Measurements from ENCODE around the gene MTHFR. TPM values are rescaled to one million over a fixed set of nuclear protein-coding genes. Genes with fewer than 3 reads are reported as not detected.

Gene MTHFR
- total and polyA plus RNA-seq, 2 of the 8 experiments (the other 6 are each of a cell fraction or from before 2014, with no cell fraction given), result 8.7 to 18.5 TPM

- Histone ChIP-seq H3K79me2 (ENCODE audit: control insufficient read depth in 1 of 2, insufficient read depth in 2 of 2, low read length in 2 of 2) (no peaks in the 10 kb centered on the region), H2AFZ (ENCODE audit: low read length) (no peak overlapping the region), H3K23ac (ENCODE audit: insufficient read length) (no peak overlapping the region), H4K8ac (ENCODE audit: extremely low read depth, insufficient read depth, low read length) (no peak overlapping the region), H3K79me1 (ENCODE audit: low read depth, low read length) (no peaks in the 10 kb centered on the region; the same call in 1 of the 2 replicates), H3K4me1 (replicated peaks in 1 of 4; ENCODE audit: control insufficient read depth in 3 of 4, insufficient read depth in 4 of 4, low read length in 3 of 4) (no peaks in the 10 kb centered on the region), H3K4ac (replicated peaks; ENCODE audit: insufficient read length, low read depth, low read length) (no peak overlapping the region), H2AK5ac (ENCODE audit: low read depth, low read length) (no peak overlapping the region), H3K9ac (replicated peaks in 1 of 4; ENCODE audit: extremely low read depth in 1 of 4, low read depth in 3 of 4, low read length in 3 of 4) (no peak overlapping the region), H3K27ac (ENCODE audit: low read depth, low read length) (no peak overlapping the region), H3K56ac (replicated peaks; ENCODE audit: insufficient read length, low read depth, low read length) (no peak overlapping the region), H3K4me3 (ENCODE audit: extremely low read depth in 1 of 4, insufficient read depth in 2 of 4, low read depth in 3 of 4, low read length in 4 of 4) (no peak overlapping the region), H3K4me2 (ENCODE audit: insufficient read depth in 1 of 2, low read depth in 2 of 2, low read length in 2 of 2) (no peak overlapping the region), H3K14ac (ENCODE audit: insufficient read length) (no peak overlapping the region), H2BK15ac (ENCODE audit: low read length) (no peak overlapping the region), H3K23me2 (ENCODE audit: low read depth, low read length) (no peaks in the 10 kb centered on the region), H2BK12ac (ENCODE audit: low read depth, low read length) (no peak overlapping the region), H3K9me3 (ENCODE audit: insufficient read depth in 2 of 2, low read depth in 1 of 2, low read length in 1 of 2) (no peaks in the 10 kb centered on the region), H4K5ac (ENCODE audit: insufficient read length, low read depth, low read length) (no peak overlapping the region), H2BK120ac (replicated peaks; ENCODE audit: low read depth, low read length) (no peak overlapping the region), H3K27me3 (replicated peaks in 1 of 4; ENCODE audit: control insufficient read depth in 3 of 4, extremely low read depth in 1 of 4, insufficient read depth in 3 of 4, low read length in 3 of 4) (no peaks in the 10 kb centered on the region), H3K18ac (ENCODE audit: extremely low read depth, low read length) (no peak overlapping the region), H2BK5ac (ENCODE audit: low read depth, low read length) (no peak overlapping the region), H3K36me3 (ENCODE audit: control insufficient read depth in 2 of 4, insufficient read depth in 4 of 4, low read length in 3 of 4) (peaks cover 13 to 60% (median 42%) of the 10 kb centered on the region in 4 experiments; a peak in 7 of 8 replicates), H4K91ac (replicated peaks; ENCODE audit: insufficient read length, low read length) (no peak overlapping the region), H4K20me1 (replicated peaks in 1 of 2; ENCODE audit: control insufficient read depth in 1 of 2, insufficient read depth in 2 of 2, low read length in 2 of 2) (peaks cover 0 to 3% of the 10 kb centered on the region in 2 experiments), H2BK20ac (ENCODE audit: low read length) (no peak overlapping the region)
- CTCF ChIA-PET (ENCODE audit: partially characterized antibody), result interaction anchor here (0.7 to 1.3 kb wide), 2 partner anchors 39 to 339 kb away, joined by 3 read pairs; no protein-coding TSS in a partner anchor
- no peak for FAIRE-seq
- DNase-seq (ENCODE audit: low read depth in 1 of 2, low spot score in 2 of 2), result no peak
- 89% methylated on average over 3 of the region's 3 CpGs; no CpG with 5 or more reads in 1 of the 2 experiments for WGBS, 2 experiments (ENCODE audit: extremely low coverage in 1 of 2, insufficient coverage in 1 of 2, insufficient read length in 1 of 2, insufficient replicate concordance in 2 of 2, low coverage in 1 of 2, low lambda C conversion rate in 2 of 2, missing lambda C conversion rate in 1 of 2)
- POLR2A ChIA-PET (ENCODE audit: partially characterized antibody), result interaction anchor here (1.4 kb wide), 2 partner anchors 12 to 15 kb away, joined by 3 to 4 read pairs; no protein-coding TSS in a partner anchor
- no peak for TF ChIP-seq RXRA (IDR thresholded peaks at IDR 0.05; ENCODE audit: insufficient read depth, low read depth, low read length)
- TF ChIP-seq BACH1 (IDR thresholded peaks at IDR 0.05; ENCODE audit: low read length), result no peak
- no peak for TF ChIP-seq SIX5 (IDR thresholded peaks at IDR 0.05; ENCODE audit: low read depth, low read length)
- TF ChIP-seq KDM1A (IDR thresholded peaks at IDR 0.05; ENCODE audit: borderline replicate concordance, low read length), result no peak
- TF ChIP-seq RBBP5 (IDR thresholded peaks at IDR 0.05; ENCODE audit: borderline replicate concordance, low read depth, low read length), result no peak
- no peak for TF ChIP-seq KDM5A (IDR thresholded peaks at IDR 0.05; ENCODE audit: low read length)
- TF ChIP-seq CHD2 (IDR thresholded peaks at IDR 0.05; ENCODE audit: low read length), result no peak
- no peak for TF ChIP-seq ATF3 (IDR thresholded peaks at IDR 0.05; ENCODE audit: insufficient read depth, low read depth, low read length)
- TF ChIP-seq TCF12 (IDR thresholded peaks at IDR 0.05; ENCODE audit: low read depth, low read length), result no peak
- TF ChIP-seq TBP (IDR thresholded peaks at IDR 0.05; ENCODE audit: low read depth, low read length), result no peak
- TF ChIP-seq SRF (IDR thresholded peaks at IDR 0.05; ENCODE audit: low read depth, low read length), result no peak
- TF ChIP-seq GTF2F1 (IDR thresholded peaks at IDR 0.05; ENCODE audit: borderline replicate concordance, low read depth, low read length), result no peak
- TF ChIP-seq SIN3A (conservative IDR thresholded peaks at IDR 0.05 in 1 of 2, IDR thresholded peaks at IDR 0.05 in 1 of 2; ENCODE audit: low read depth in 1 of 2, low read length in 2 of 2), result no peak
- no peak for TF ChIP-seq EZH2 (IDR thresholded peaks at IDR 0.05; ENCODE audit: low read depth, low read length, severe bottlenecking)
Measured at GRCh38 chr1:11822091-11822490, 16.3 kb upstream of the MTHFR start.

Measured in H1 (cell line).